Stomach (tissue), 4 donors: ENCODE measurements around the gene TMEM141.

Source experiments
- CTCF ChIP-seq, 7 experiments: fragments of 450-650 bp in 4 of 7; fragments of 200-600 bp in 3 of 7; sonication (generic) in 3 of 7; IDR thresholded peaks; one replicate each; pipeline ENCODE4 v1.5.1; 2016 to 2019; ENCODE audit warnings: antibody characterized with exemption in 7 of 7, control low read depth in 2 of 7, mild to moderate bottlenecking in 1 of 7
- POLR2A ChIP-seq, 4 donors: fragments of 450-650 bp; IDR thresholded peaks; one replicate each; pipeline ENCODE4 v1.6.1; 2016; ENCODE audit warnings: antibody characterized with exemption in 4 of 4, control low read depth in 2 of 4, mild to moderate bottlenecking in 1 of 4, moderate library complexity in 1 of 4

GRCh38 chr9:136750526-136750925, 40.6 kb upstream of the TMEM141 start:
- no peak for TF ChIP-seq CTCF (IDR thresholded peaks at IDR 0.05)
- TF ChIP-seq POLR2A (IDR thresholded peaks at IDR 0.05), result no peak
